ENCODE data around the gene MTFMT. TPM values are rescaled to one million over a fixed set of nuclear protein-coding genes. Genes with fewer than 3 reads are reported as not detected.
"Not testable (repeated sequence)": the region's sequence is repeated elsewhere in the genome, so short reads cannot be mapped to it uniquely, and the experiment has no call there.

MTFMT gene
- total RNA-seq, 4 donors from 2014 or later, result 11.7 to 159 (median 18.1) TPM

GRCh38 chr15:65026756-65027155, 2.7 kb downstream of the MTFMT start:
- peaks cover 39% of the 10 kb centered on the region for H3K36me3 ChIP-seq
- no peaks in the 10 kb centered on the region for H3K27me3 ChIP-seq
- H3K9me3 ChIP-seq, result no peaks in the 10 kb centered on the region
- no peak overlapping the region for H3K27ac ChIP-seq
- 85% methylated on average over 6 of the region's 6 CpGs for WGBS
- H3K4me3 ChIP-seq, result no peak overlapping the region
- no peak for TF ChIP-seq POLR2AphosphoS5 (IDR thresholded peaks at IDR 0.05)
- TF ChIP-seq POLR2A (IDR thresholded peaks at IDR 0.05), result no peak
- no peak for TF ChIP-seq EP300 (IDR thresholded peaks at IDR 0.05)
- TF ChIP-seq CTCF (IDR thresholded peaks at IDR 0.05), result no peak
- H3K4me1 ChIP-seq, result peaks cover 13% of the 10 kb centered on the region
- no peak for DNase-seq (ENCODE audit: low spot score in 2 of 2)

GRCh38 chr15:65021488-65021887, 8.0 kb downstream of the MTFMT start:
- Histone ChIP-seq H3K4me3 (no peak overlapping the region), H3K4me1 (no peaks in the 10 kb centered on the region), H3K27ac (no peak overlapping the region), H3K36me3 (peaks cover 79% of the 10 kb centered on the region), H3K27me3 (no peaks in the 10 kb centered on the region), H3K9me3 (no peaks in the 10 kb centered on the region)
- no peak for TF ChIP-seq EP300 (IDR thresholded peaks at IDR 0.05)
- TF ChIP-seq POLR2A (IDR thresholded peaks at IDR 0.05), result no peak
- no peak for TF ChIP-seq POLR2AphosphoS5 (IDR thresholded peaks at IDR 0.05)
- no peak for TF ChIP-seq CTCF (IDR thresholded peaks at IDR 0.05)
- DNase-seq (ENCODE audit: low spot score in 2 of 2), result no peak

- H3K36me3 ChIP-seq, result peaks cover 77% of the 10 kb centered on the region
These were observed 9.0 kb downstream of the MTFMT start for GRCh38 chr15:65020419-65020818.

GRCh38 chr15:65011198-65011597, 18.2 kb downstream of the MTFMT start:
- DNase-seq (ENCODE audit: low spot score in 2 of 2); H3K27me3 ChIP-seq; H3K4me1 ChIP-seq; H3K27ac ChIP-seq; H3K9me3 ChIP-seq; H3K4me3 ChIP-seq: not testable (repeated sequence)
- 93% methylated on average over 4 of the region's 4 CpGs for WGBS
- H3K36me3 ChIP-seq, result peaks cover 39% of the 10 kb centered on the region

More at GRCh38 chr15:65020419-65020818, 9.0 kb downstream of the MTFMT start:
- 67% methylated on average over 1 of the region's 1 CpG for WGBS
- no peak overlapping the region for H3K27ac ChIP-seq
- no peaks in the 10 kb centered on the region for H3K27me3 ChIP-seq
- no peak for DNase-seq (ENCODE audit: low spot score in 2 of 2)
- no peaks in the 10 kb centered on the region for H3K9me3 ChIP-seq
- TF ChIP-seq POLR2AphosphoS5 (IDR thresholded peaks at IDR 0.05) (no peak), EP300 (IDR thresholded peaks at IDR 0.05) (no peak), POLR2A (IDR thresholded peaks at IDR 0.05) (no peak), CTCF (IDR thresholded peaks at IDR 0.05) (no peak)
- no peaks in the 10 kb centered on the region for H3K4me1 ChIP-seq
- H3K4me3 ChIP-seq, result no peak overlapping the region

- Histone ChIP-seq H3K27ac (no peak overlapping the region), H3K27me3 (no peaks in the 10 kb centered on the region), H3K4me3 (no peak overlapping the region), H3K36me3 (peaks cover 30% of the 10 kb centered on the region), H3K4me1 (no peaks in the 10 kb centered on the region), H3K9me3 (no peaks in the 10 kb centered on the region)
- 56% methylated on average over 2 of the region's 2 CpGs for WGBS
- no peak for DNase-seq (ENCODE audit: low spot score in 2 of 2)
- no peak for TF ChIP-seq EP300 (IDR thresholded peaks at IDR 0.05)
- TF ChIP-seq CTCF (IDR thresholded peaks at IDR 0.05), result no peak
- TF ChIP-seq POLR2A (IDR thresholded peaks at IDR 0.05), result no peak
- no peak for TF ChIP-seq POLR2AphosphoS5 (IDR thresholded peaks at IDR 0.05)
These were observed 20.5 kb downstream of the MTFMT start for GRCh38 chr15:65008983-65009382.

GRCh38 chr15:65006876-65007275, 22.6 kb downstream of the MTFMT start:
- no peak for TF ChIP-seq POLR2AphosphoS5 (IDR thresholded peaks at IDR 0.05)
- Histone ChIP-seq H3K4me3 (no peak overlapping the region), H3K36me3 (peaks cover 25% of the 10 kb centered on the region), H3K9me3 (no peaks in the 10 kb centered on the region), H3K27ac (no peak overlapping the region), H3K27me3 (no peaks in the 10 kb centered on the region), H3K4me1 (no peaks in the 10 kb centered on the region)
- 71% methylated on average over 3 of the region's 3 CpGs for WGBS
- DNase-seq (ENCODE audit: low spot score in 2 of 2), result no peak
